Brain microvascular endothelial cell (primary cell): ENCODE measurements around the gene FLAD1.

Source experiments
- DNase-seq: peaks from one replicate; pipeline ENCODE4 v3.0.0-alpha.2; 2020
- H3K27ac ChIP-seq: fragments of 250-450 bp; sonication (Bioruptor Pico); 2 replicates; pipeline ENCODE4 v1.5.1; 2020; ENCODE audit warnings: mild to moderate bottlenecking, moderate library complexity
- H3K27me3 ChIP-seq: fragments of 250-450 bp; sonication (Bioruptor Pico); replicated peaks from 2 replicates; pipeline ENCODE4 v1.5.1; 2020; ENCODE audit warnings: mild to moderate bottlenecking
- H3K36me3 ChIP-seq: fragments of 250-450 bp; sonication (Bioruptor Pico); replicated peaks from 2 replicates; pipeline ENCODE4 v1.5.1; 2020; ENCODE audit warnings: mild to moderate bottlenecking
- H3K4me3 ChIP-seq: 2 replicates; pipeline ENCODE4 v1.5.1; 2011; ENCODE audit warnings: low read depth, mild to moderate bottlenecking, control low read depth, low read length, moderate library complexity
- CTCF ChIP-seq: IDR thresholded peaks from 2 replicates; pipeline ENCODE4 v1.5.1; 2011; ENCODE audit warnings: low read depth, mild to moderate bottlenecking, moderate library complexity, low read length, control low read depth, inconsistent platforms; ENCODE audit errors: missing control alignments
- in situ Hi-C: cut with HindIII; loops from 2 replicates; pipeline ENCODE4 v1.10.0; 2017; ENCODE audit warnings: low sequenced_read_pairs, low pct_ligation_motif_present

The FLAD1 gene

GRCh38 chr1:155032886-155033285 is 49.7 kb downstream of the FLAD1 start:
- H3K27me3 ChIP-seq, result no peaks in the 10 kb centered on the region
- H3K36me3 ChIP-seq, result no peaks in the 10 kb centered on the region
- no peak for TF ChIP-seq CTCF
- H3K4me3 ChIP-seq, result no peak overlapping the region
- DNase-seq, result no peak
- H3K27ac ChIP-seq, result no peak overlapping the region
- in situ Hi-C loops, result no loop called here

- Histone ChIP-seq H3K4me3 (no peak within 1 kb of the TSS), H3K27me3 (peaks cover 3% of the 10 kb centered on the region), H3K27ac (no peak within 1 kb of the TSS), H3K36me3 (no peaks in the 10 kb centered on the region)
- in situ Hi-C loops, result no loop called here
- no peak for DNase-seq
- TF ChIP-seq CTCF, result no peak
Observed at GRCh38 chr1:155033524-155033923, 50.4 kb downstream of the FLAD1 start, which contains the start of the genes DCST1 and DCST2. Gene DCST1, plus strand, starts transcription at chr1:155033824. Its CDS starts 213 bp downstream, at chr1:155034037. Gene DCST2, minus strand, starts transcription at chr1:155033781. Its CDS starts 80 bp downstream, at chr1:155033701.

GRCh38 chr1:155034318-155035208 is 51.4 kb downstream of the FLAD1 start:
- no peaks in the 10 kb centered on the region for H3K36me3 ChIP-seq
- in situ Hi-C loops, result no loop called here
- H3K4me3 ChIP-seq, result no peak overlapping the region
- no peak for DNase-seq
- no peak overlapping the region for H3K27ac ChIP-seq
- no peak for TF ChIP-seq CTCF
- H3K27me3 ChIP-seq, result peaks cover 3% of the 10 kb centered on the region

- no peak for TF ChIP-seq CTCF
Observed at GRCh38 chr1:155035936-155036335, 52.8 kb downstream of the FLAD1 start.

GRCh38 chr1:155037043-155037442 is 53.9 kb downstream of the FLAD1 start:
- Histone ChIP-seq H3K36me3 (no peaks in the 10 kb centered on the region), H3K27ac (no peak overlapping the region), H3K27me3 (peaks cover 3% of the 10 kb centered on the region), H3K4me3 (no peak overlapping the region)
- TF ChIP-seq CTCF, result no peak
- no peak for DNase-seq
- in situ Hi-C loops, result no loop called here

More at GRCh38 chr1:155035936-155036335, 52.8 kb downstream of the FLAD1 start:
- no peaks in the 10 kb centered on the region for H3K36me3 ChIP-seq
- DNase-seq, result no peak
- in situ Hi-C loops, result no loop called here
- H3K27me3 ChIP-seq, result peaks cover 3% of the 10 kb centered on the region
- no peak overlapping the region for H3K27ac ChIP-seq
- no peak overlapping the region for H3K4me3 ChIP-seq
